LNCaP clone FGC (cell line): ENCODE measurements around the gene CALHM6.

Experiments used
- DNase-seq: peaks from one replicate; pipeline ENCODE4 v3.0.0-alpha.2; 2011; ENCODE audit warnings: low read depth
- H3K4me3 ChIP-seq: 2 replicates; pipeline ENCODE4 v1.5.1; 2011; ENCODE audit warnings: mild to moderate bottlenecking, low read depth, low read length, control low read depth
- TF ChIP-seq, protein P1 (sequence below): IDR thresholded peaks from 2 replicates; pipeline ENCODE4 v1.5.1; 2012; ENCODE audit warnings: mild to moderate bottlenecking; ENCODE audit not compliant: control insufficient read depth, insufficient read depth; ENCODE audit errors: extremely low read depth

The CALHM6 gene

DNA sequence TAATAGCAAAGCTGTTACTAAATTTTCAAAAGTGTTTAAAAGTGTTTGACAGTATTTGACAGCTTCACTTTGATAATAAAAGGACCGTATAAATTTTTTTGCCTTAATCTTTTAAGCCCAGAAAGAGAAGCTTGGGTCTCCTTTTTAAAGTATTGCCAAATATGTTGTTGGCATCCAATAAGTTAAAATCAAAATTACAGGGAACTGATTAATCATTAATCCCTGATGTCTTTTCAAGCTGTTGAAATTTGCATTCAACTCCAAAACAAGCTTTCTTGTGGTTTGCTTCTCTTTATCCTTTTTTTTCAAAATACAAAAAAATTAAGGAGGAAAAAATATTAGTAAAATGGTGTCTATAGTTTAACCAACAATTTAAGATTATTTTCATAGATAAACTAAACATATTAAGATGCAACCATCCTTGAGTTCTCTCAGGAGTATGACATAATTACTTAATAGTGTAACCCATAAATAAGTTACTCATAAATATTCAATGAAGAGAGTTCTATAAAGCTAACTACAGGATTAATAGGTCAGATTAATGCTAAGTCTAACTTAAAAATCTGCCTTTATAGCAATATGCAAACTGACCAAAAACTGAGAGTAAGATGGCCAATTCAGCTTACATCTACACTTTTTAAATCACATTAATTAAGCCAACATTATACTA lies 27.0 kb upstream of the CALHM6 start:
- DNase-seq = no peak
- no peak overlapping the region for H3K4me3 ChIP-seq
- TF ChIP-seq, protein P1, sequence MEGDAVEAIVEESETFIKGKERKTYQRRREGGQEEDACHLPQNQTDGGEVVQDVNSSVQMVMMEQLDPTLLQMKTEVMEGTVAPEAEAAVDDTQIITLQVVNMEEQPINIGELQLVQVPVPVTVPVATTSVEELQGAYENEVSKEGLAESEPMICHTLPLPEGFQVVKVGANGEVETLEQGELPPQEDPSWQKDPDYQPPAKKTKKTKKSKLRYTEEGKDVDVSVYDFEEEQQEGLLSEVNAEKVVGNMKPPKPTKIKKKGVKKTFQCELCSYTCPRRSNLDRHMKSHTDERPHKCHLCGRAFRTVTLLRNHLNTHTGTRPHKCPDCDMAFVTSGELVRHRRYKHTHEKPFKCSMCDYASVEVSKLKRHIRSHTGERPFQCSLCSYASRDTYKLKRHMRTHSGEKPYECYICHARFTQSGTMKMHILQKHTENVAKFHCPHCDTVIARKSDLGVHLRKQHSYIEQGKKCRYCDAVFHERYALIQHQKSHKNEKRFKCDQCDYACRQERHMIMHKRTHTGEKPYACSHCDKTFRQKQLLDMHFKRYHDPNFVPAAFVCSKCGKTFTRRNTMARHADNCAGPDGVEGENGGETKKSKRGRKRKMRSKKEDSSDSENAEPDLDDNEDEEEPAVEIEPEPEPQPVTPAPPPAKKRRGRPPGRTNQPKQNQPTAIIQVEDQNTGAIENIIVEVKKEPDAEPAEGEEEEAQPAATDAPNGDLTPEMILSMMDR = no peak

DNA sequence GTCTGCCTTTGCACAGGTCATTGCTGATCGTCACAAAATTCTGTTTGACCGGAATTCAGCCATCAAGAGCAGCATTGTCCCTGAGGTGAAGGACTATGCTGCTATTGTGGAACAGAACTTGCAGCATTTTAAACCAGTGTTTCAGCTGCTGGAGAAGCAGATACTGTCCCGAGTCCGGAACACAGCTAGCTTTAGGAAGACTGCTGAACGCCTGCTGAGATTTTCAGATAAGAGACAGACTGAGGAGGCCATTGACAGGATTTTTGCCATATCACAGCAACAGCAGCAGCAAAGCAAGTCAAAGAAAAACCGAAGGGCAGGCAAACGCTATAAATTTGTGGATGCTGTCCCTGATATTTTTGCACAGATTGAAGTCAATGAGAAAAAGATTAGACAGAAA lies 24.6 kb upstream of the CALHM6 start:
- TF ChIP-seq, protein P1 = no peak

DNA sequence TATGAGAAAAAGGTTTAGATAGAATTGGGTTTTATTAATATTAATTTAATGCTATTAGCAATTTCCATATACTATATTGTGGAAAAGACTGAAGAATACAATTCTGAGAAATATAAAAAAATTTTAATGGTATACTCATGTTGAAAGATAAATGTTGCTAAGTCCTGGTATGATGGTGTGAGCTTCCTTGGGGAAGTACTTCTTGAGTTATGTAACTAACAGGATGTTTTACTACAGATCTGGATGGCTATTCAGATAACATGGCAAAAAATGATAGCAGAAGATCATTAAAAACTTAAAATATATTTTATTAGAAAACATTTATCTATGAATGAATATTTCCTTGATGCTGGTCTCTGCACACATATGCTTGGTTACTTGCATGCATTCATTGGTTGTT lies 23.5 kb upstream of the CALHM6 start:
- TF ChIP-seq, protein P1 = no peak
- no peak overlapping the region for H3K4me3 ChIP-seq
- DNase-seq = no peak

More for the DNA sequence above, 24.6 kb upstream of the CALHM6 start:
- no peak overlapping the region for H3K4me3 ChIP-seq
- DNase-seq = no peak

DNA sequence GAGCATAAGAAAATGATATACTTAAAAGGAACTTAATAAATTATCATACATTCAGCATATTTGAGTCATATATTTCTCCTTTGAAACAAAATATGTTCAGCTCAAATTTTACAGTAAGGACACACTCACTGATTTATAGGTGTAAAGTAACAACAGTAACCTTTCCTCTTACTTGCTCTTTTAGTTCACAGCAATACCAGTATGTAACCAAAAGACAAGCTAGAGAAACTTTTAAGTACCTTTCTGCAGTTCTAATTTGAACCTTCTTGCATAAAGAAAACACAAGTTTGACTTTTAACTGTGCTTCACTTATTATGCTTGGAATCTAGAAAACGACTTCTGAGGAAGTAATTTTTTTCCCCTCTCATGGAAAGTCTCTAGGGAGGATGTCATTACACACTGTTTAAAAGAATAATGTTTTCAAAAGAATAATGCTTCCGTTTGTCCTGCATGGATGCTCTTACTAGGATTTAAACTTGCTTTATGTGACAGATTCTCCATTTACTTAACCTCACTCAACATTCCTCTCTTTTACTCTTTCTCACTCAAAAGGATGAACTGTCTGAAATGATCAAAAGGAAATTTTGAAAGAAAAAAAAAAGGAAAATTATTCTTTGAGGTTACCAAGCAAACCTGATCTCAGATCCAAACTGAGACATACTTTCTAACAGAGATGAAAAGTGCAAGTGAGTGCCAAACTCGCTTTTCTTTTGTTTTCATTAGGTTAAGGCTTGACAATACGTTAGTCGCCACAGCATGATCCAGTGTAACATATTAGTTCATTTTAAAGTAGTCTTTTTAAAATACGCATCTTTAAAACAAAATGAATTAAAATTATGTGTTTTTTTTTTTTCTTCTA lies 22.4 kb upstream of the CALHM6 start:
- no peak for DNase-seq
- no peak overlapping the region for H3K4me3 ChIP-seq
- TF ChIP-seq, protein P1 = no peak

DNA sequence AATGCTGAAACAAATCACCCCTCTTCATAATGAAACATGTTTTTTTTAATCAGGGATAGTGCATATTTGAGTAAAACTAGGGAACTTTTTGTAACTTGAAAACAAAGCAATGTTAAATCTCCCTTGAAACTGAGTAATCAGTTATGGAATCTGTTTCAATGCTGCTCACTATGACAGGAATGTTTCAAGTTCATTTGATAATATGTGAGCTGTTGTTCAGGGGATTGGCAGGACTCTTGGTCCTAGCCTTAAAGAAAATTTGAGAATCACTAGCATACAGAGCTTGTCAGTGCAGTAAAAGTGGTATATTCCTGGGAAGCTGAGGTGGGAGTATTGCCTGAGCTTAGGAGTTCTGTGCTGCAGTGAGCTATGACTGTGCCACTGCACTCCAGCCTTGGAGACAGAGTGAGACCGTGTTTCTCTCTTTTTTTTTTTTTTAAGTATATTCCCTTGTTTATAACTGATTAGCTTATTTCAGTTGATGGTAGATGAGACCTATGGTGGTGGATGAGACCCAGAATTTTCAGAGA lies 21.6 kb upstream of the CALHM6 start:
- DNase-seq = no peak
- TF ChIP-seq, protein P1 = no peak
- no peak overlapping the region for H3K4me3 ChIP-seq

DNA sequence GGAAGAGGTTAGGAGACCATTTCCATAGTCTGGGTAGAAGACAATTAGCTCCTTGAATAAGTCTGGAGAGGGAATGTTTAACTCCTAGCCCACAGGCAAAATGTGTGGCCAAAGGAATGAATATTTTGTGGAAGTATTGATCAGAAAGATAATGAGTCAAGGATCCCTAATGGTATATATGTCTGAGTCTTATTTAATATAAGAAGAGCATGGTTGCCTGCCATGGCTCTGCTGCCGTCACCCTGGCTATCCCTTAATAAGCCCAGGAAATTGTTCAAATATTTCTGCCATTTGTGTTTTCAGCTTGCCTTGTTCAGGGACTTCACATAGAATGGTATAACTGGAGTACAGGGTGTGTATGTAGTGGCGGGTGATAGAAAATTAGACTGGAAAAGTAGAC lies 18.1 kb upstream of the CALHM6 start:
- DNase-seq = no peak
- TF ChIP-seq, protein P1 = no peak
- no peak overlapping the region for H3K4me3 ChIP-seq

DNA sequence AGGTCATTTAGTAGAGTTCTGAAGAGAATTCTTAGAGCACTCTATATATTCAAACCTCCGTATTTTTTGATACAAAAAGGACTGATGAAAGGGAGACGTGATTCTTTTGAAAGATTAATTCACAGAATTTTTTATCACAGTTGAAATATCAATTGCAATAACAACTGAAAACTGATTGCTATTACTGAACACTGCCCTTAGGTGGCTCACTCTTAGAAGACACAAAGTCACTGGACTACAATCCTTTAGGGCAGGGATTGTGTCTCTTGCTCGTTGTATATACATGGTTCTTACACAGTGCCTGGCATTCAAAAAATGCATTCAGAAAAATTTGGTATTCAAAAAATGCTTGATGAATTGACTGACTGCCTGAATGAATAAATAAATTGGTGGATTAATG lies 17.1 kb upstream of the CALHM6 start:
- TF ChIP-seq, protein P1 = peak; percentile 61
- H3K4me3 ChIP-seq = no peak overlapping the region
- DNase-seq = no peak
